DMS153 treated with DMSO at 0.1 percent for 48 hours (cell line): ENCODE data around the gene IGSF23.

Experiments
- DNase-seq: peaks from one replicate; lab custom pipeline; 2025; ENCODE audit not compliant: unreplicated experiment; lab: John Stamatoyannopoulos, UW

Gene IGSF23, protein sequence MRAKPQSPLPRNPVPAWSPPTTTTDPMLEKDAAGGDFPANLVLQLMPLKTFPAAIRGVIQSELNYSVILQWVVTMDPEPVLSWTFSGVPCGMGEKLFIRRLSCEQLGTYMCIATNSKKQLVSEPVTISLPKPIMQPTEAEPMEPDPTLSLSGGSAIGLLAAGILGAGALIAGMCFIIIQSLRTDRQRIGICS

GRCh38 chr19:44613295-44614178 lies at the start of gene IGSF23:
TSS of gene IGSF23 (plus strand) at chr19:44613563. CDS start at chr19:44613646, 83 bp downstream.
- DNase-seq = no peak

DNA sequence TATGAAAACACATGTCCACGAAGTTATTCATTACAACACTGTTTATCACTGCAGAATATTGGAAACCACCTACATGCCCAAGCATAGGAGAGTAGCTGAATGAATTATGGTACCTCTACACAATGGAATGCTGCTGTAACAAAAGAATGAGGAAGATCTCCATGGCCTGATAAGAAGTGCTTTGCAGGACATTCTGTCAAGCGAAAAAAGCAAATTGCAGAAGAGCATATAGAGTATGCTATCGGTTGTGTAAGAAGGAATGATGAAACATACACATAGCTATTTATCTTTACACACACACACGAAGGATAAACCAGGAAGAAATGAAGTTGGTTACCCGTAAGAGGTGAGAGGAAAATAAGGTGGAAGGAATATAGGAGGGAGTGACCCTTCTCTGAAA lies 46.4 kb upstream of the IGSF23 start:
- no peak for DNase-seq

GRCh38 chr19:44567745-44568144 lies 45.6 kb upstream of the IGSF23 start:
- no peak for DNase-seq

DNA sequence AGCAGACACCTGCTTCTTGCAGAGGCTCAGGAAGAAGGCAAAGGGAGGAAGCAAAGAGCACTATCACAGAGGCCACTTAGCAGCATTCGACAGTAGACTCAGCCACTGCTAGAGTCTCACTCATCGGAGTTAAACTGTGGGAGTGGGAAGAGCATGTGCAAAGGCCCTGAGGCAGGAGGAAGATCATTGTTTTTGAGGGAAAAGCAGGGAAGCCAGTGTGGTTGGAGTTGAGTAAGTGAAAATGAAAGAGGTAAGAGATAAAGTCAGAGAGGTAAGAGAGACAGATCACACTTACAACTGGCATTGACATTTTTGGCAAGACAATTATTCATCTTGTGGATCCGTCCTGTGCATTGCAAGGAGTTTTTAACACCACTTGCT lies 42.8 kb upstream of the IGSF23 start:
- no peak for DNase-seq

GRCh38 chr19:44570984-44571684 lies 42.2 kb upstream of the IGSF23 start:
- peak; percentile 11 for DNase-seq

- no peak for DNase-seq
Observed at GRCh38 chr19:44571830-44572580, 41.4 kb upstream of the IGSF23 start.

DNA sequence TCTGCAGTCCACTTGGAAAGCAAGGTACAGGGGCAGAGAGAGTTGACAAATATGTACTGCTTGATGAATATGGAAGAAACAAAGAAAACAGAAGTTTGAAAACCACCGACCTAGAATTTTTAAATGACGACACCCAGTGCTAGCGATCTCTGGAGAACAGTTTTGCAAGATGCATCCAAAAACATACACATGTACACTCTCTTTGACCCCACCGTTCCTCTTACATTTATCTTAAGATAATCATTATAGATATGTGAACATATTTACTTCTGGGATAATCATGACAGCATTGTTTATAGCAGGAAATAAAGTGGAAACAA lies 40.8 kb upstream of the IGSF23 start:
- DNase-seq = no peak

- DNase-seq = no peak
Observed at GRCh38 chr19:44573183-44573582, 40.2 kb upstream of the IGSF23 start.

DNA sequence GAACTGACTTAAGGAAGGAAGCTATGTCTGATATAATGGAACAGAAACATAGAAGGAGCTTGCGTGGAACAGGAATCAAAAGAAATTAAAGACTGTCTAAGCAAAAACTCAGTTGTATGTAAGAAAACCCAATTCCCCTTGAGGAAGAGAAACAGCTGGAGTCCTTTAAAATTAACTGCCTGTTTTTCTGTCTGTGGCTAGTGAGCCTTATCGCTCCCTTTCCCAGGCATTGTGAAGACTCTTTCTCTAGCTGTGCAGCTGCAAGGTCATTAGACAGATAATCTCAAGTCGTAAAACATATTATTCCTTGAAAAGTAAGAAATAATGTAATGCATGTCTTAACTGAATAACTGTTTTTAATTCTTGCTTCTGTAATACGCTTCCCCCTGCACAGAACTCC lies 39.7 kb upstream of the IGSF23 start:
- no peak for DNase-seq

DNA sequence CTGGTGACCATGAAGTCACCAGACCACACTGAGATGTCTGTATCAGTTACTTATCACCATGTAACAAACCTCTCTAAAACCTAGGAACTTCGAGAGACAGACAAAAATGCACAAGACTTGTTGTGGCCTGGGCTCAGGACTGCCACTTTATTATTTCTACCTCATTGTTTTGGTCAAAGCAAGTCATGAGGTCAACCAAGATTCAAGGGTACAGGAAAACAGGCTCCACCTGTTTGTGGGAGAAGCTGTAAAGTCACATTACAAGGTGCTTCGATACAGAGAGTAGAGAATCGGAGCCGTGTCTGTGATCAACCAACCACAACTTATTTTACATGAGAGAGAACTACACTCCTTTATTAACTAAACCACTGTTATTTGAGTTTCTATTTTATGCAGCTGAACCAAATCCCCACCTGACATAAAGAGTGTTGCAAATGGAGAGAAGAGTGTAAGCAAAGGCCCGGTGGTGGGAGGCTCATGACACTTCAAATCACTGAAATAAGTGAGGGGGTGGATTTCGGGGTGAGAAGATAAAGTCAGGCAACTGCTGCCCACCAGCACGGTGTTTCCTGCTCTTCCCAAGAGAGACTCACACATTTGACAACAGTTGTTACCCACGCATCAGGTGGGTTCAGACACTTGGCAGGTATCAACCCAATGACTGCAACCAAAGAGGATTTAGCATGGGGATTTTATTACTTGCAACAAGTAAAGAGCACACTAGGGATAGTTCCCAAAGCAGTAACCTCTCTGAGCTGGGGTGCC lies 39.0 kb upstream of the IGSF23 start:
- no peak for DNase-seq

- DNase-seq = no peak
Observed at GRCh38 chr19:44575116-44575700, 38.2 kb upstream of the IGSF23 start.

- no peak for DNase-seq
Observed at GRCh38 chr19:44576843-44577565, 36.4 kb upstream of the IGSF23 start.

DNA sequence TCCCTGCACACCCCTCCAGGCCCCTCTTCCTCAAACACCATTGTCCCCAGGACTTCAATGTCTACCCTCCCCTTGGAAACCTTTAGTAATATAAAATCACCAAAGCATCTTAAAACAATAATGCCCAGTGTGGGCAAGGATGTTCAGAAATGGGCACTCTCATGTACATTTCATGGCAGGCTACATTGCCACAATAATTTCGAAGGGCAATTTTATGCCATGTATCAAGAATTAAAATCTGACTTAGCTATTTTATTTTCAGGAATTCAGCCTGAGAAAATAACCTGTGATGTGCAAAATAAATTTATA lies 35.8 kb upstream of the IGSF23 start:
- no peak for DNase-seq

DNA sequence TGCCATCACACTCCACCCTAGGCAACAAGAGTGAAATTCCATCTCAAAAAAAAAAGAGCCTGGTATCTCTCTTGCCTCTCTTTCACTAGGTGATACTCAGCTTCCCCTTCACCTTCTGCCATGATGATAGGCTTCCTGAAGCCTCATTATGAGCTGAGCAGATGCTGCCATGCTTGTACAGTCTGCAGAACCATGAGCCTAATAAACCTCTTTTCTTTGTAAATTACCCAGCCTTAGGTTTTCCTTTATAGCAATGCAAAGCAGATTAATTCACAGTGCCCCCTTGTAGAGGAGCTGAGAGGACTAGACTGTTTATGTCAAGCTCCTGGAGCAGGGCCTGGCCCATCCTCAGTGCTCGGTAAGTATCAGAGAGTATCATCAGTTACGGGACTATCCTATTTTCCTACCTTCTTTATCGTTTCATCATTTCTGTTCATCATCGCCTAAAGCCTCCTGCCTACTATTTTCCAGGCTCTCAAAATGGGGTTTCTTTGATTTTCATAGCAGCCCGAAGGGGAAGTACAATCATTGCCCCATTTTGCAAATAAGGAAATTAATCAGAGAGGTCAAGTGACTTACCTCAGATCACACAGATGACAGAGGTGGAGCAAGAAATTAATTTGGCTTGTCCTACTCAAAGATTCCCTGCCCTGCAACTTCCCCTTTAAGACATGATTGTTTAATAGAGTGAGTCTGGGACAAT lies 33.5 kb upstream of the IGSF23 start:
- DNase-seq = no peak

DNA sequence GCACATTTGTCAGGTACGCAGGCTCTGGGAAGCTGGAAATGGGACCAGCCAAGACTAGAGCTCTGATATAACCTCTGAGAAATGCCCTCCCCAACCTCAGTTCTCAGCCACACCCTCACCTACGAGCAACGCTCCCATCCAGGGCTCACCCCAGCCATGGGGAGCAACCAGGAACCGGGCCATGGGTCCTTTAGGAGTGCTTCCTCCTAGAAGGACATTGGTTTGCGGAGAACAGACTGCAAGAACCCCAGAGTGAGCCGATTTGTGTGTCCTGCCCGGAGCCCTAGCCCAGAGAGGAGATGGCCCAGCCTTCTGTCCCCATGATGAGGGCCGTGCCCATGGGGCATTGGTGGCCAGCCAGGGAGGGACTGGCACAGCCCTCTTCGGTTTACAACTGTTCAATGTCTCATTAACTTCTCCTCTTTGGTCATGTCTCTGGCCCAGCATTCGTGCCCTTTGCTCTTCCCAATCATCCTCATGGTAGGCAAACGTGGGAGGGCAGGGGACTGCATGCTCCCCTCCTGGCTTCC lies 32.9 kb upstream of the IGSF23 start:
- DNase-seq = no peak

DNA sequence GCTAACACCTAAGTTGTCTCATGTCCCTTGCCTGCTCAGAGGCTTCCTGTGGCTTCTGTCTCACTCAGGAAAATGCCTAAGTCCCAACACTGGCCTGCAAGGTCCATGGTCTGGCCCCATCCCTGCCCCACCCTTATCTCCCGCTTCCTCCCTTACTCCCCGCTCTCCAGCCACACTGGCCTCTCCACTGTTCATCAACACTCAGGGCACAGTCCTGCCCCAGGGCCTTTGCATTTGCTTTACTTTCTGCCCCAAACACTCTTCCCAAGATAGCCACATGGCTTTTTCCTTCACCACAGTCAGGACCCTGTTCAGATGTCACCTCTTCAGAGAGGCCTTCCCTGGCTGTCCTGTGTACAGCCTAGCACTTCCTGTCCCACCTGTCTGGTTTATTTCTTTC lies 32.1 kb upstream of the IGSF23 start:
- DNase-seq = no peak

- DNase-seq = no peak
Observed at GRCh38 chr19:44582581-44583265, 30.6 kb upstream of the IGSF23 start.

- DNase-seq = no peak
Observed at GRCh38 chr19:44585371-44586133, 27.8 kb upstream of the IGSF23 start.
